Fibroblast of gingiva (primary cell): ENCODE data around the gene BIN1.

Source experiments
- DNase-seq: peaks from one replicate; pipeline ENCODE4 v3.0.0-alpha.2; 2011; ENCODE audit warnings: low read depth

Gene BIN1

DNA sequence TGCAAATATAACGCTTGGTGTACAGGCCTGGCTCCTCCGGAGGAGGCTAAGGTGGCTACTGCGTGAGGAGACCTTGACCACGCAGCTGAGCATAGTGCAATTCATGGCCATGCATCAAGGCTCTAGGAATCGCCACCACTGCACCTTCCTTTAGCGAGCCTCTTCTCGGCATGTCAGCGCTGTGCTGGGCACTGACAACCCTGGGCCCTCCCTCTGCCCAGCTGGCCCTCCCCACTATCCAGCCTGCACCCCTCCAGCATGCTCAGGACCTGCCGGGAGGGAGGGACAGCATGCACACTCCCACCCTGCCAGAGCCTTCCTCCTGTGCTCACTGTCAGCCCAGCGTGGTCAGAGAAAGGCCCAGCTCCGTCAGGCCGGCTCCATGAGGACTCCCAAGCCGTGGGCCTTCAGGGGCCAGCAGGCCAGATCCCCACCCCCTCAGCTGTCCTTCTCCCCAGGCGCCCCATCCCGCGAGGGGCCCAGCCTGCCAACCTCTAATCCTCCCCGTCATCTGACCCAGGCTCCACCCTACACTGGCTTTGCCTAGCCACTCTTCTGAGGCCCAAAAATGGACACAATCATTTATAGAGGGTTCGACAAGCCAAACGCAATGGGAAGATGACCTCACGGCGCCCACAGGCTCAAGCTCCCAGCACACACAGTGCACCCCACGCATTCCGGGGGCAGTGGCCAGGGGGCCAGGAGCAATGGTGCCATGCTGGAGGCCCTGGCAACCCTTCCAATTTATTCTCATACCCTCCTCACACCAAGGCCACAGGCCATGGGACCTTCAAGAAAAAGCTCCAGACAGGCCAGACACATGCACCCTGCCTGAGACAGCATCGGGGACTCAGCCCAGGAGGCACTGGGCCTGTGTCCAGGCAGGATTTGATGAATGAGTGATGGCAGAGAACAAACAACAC lies 3.5 kb downstream of the BIN1 start:
- no peak for DNase-seq

GRCh38 chr2:127102521-127103242 lies 4.3 kb downstream of the BIN1 start:
- DNase-seq, result no peak

DNA sequence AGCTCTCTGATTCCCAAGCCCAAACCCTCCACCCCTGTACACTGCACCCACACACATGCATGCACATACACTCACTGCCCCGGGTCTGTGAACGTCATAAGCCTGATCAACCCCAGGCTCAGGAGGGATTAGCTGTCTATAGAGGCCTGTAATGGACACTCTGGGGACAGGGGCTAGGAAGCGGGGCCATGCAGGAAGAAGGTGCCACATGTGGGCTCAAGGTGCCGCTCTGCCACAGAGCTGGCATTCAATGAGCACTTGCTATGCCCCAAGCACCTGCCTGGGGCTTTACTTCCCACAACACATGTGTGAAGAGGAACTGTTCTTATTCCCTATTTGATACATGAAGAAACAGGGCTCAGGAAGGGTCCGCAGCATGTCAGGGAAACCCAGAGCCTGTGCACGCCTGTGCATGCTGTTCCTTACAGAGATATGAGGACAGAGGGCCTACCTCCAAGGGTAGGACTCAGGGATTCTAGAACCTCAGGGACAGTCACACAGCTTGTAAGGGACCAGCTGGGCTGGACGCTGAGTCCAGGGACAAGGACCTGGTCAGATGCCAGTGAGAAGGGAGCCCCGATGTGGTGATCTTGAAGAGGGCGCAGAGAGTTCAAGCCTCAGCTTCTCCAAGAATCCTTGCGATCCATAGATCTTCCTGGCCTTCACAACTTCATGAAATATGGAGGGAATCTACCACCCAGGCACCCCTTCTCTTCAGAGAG lies 5.0 kb downstream of the BIN1 start:
- DNase-seq, result no peak

DNA sequence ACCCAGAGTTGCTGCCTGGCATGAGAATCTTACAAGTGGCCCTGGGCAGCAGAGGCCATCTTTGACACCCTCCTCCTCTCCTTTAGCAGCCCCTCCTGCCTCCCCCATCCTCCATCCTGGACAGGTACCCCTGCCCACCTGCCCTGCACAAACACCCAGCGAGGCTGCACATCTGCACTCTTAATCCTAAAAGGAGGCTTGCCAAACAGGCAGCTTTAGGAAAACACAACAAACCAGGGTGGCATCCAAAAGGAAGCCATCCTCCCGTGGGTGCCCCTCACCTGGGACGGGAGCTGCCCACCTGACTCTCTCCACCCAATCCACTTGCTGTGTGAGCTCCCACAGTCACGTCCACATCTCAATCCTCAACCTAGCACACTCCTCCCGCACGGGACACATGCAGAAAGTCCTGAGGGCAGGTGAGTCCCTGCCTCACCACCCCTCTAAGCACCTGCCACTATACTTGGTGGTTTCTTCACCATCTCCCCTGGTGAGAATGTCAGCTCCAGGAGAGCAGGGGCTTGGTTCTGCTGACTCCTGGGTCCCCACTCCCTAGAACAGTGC lies 5.8 kb downstream of the BIN1 start:
- DNase-seq, result no peak

DNA sequence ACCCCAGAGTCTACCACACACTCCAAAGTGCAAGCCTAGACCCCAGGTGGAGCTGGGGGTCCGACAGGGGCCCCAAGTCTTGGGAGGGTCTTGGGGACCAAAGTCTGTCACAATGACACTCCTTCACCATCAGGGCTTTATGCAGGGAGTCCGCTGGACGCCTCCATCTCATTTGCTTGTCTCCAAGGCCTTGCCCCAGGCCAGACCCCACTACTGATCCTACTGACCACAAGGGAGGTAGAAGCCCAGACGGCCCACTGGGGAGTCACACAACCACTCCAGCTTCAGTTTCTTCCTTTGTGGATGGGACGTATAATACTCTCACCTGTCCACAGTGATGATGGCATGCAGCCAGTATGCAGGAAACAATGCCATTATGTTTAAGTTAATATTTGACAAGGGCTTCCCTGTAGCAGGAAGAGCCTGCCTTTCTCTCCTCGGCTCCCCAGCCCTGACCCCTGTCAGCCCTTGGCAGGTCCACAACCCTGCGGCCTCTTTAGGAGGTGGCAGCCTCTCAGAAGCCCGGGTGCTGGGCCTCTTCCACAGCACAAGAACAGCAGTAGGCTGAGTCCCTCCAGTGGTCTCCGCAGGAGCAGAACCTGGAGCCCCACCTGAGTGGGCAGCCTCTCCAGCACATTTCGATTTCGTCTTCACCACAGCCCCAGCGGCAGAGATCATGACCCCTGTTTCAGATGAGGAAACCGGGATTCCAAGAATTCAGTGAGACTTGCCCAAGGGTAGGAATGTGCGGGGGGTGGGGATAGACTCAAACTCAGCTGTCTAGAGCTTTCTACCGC lies 6.5 kb downstream of the BIN1 start:
- DNase-seq, result peak; percentile 43

DNA sequence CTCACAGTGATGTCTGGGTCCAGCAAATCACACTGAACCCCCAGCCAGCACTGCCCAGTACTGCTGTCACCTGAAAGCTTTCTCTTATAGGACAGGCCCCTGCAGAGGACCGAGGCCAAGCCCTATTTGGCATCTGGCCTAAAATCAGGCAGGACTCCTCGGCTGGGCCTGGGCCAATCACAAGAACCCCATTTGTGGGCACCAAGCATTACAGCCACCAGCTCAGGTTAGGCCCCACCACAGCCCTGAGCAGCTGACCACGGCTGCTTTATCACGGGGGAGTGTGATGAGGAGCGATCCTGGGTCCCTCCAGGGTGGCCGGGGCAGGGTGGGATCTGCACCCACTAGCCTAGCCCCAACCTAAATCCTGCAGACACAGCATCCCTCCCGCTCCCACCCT lies 8.2 kb downstream of the BIN1 start:
- DNase-seq, result no peak

- no peak for DNase-seq
Measured at GRCh38 chr2:127097841-127098651, 8.9 kb downstream of the BIN1 start.

DNA sequence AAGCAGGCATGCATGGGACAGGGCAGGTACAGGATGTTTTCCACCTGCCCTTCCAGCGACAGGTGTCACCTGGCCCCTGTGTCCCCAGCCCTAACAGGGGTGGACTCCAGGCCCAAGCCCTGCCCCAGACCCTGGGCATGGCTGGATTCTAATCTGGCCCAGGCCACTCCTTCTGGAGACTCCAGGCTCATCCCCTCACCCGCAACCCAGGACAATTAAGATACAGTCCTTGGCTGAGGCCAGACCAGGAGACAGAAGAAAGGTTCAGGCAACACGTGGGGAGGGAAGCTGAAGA lies 9.5 kb downstream of the BIN1 start:
- DNase-seq, result no peak

GRCh38 chr2:127096718-127097470 lies 10.1 kb downstream of the BIN1 start:
- DNase-seq, result no peak

DNA sequence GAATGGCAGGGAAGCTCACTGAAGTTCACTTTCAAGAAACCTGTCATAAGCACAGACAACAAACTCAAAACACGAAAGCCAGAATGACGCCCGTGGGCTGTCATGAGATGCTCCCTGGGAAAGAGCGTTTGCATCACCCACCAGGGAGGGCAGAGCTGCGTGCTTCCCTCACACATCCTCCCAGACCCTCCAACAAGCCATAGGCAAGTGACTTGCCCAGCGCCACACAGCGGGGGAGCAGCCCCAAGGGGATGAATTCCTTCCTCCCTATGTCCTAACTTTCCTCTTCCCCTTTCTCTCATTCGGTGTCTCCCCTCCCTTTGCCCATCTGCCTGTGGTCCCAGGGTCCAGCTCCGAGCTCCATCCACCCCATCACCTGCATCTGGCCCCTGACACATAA lies 10.7 kb downstream of the BIN1 start:
- peak; percentile 23 for DNase-seq

- DNase-seq, result no peak
Measured at GRCh38 chr2:127095784-127096183, 11.2 kb downstream of the BIN1 start.

DNA sequence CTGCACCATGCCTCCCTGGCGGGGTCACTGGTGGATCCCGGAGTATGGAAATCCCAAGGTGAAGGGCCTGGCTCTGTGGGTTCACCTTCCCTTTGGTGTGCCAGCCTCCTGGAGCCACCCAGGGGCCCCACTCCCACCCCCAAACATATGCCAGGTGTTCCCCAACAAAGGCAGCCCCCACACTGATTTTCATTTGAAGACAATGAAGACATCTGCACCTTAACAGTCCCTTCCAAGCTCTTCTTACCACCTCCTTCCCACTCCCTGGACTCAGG lies 11.7 kb downstream of the BIN1 start:
- no peak for DNase-seq

DNA sequence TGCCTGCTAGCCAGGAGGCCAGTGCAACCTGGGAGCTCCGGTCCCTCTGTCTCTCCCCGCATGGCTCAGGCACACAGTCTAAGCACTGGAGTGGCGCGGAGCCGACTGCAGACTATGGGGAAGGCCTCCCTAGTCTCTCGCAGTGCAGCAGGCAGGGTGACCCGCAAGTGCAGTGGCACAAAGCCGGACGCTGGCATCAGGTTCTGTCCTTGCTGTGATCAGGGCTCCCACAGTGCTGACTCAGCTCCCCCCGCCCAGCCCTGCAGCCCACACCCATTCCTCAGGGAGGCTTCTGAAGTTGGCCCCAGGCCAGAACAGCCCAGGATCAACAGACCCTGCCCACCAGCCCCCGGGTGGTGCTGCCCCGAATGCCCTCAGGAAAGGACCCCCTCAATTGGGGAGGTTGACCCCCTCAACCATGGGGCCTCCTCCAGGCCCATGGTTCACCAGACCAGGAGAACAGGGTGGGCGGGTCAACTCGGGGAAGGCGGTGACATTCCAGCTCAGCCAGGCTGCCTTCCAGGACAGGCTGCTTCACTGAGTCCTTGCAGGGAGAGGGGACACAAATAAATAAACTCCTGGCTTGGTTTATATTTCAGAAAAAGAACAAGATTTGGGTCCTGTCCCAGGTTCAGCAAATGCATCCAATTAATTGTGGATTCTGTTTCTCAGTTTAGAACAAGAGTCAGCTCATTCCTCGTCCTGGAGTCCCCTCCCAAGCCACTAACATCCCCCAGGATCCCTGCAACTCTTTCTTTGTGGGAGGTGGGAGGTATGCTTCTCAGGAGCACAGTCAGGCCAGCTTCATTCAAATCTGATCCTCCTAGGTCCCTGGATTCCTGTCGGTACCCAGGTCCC lies 12.2 kb downstream of the BIN1 start:
- peak; percentile 88 for DNase-seq

GRCh38 chr2:127093648-127094210 lies 13.2 kb downstream of the BIN1 start:
- no peak for DNase-seq

GRCh38 chr2:127092901-127093516 lies 13.9 kb downstream of the BIN1 start:
- no peak for DNase-seq

DNA sequence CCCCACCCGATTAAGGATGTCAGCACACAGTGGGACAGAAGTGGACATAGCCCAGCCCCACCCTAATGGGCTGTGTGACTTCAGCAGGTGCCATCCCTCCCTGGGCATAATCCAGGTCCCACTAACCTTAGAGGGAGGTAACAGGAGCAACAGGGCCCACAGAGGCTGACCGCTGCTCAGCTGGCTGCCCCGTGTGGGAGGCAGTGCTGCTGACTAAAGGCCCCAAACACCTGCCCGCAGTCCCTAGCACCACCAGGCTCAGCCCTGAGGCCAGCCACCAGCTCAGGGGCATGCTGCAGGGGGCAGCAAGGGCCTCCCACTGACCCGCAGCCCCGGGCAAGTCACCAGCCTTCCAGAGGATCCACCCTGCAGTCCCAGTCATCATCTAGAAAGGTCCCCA lies 14.6 kb downstream of the BIN1 start:
- DNase-seq, result no peak

- DNase-seq, result no peak
Measured at GRCh38 chr2:127091886-127092285, 15.1 kb downstream of the BIN1 start.

GRCh38 chr2:127091148-127091547 lies 15.8 kb downstream of the BIN1 start:
- DNase-seq, result no peak
